Renal pelvis (tissue), 3 donors: ENCODE data around the gene WDR36. TPM values are rescaled to one million over a fixed set of nuclear protein-coding genes. Genes with fewer than 3 reads are reported as not detected.

Experiments
- polyA plus RNA-seq, 3 donors: library from polyadenylated mRNA; unstranded; fragments of 120-200 nt; gene quantifications; one replicate each; pipeline ENCODE4 v1.2.1, GENCODE V29; 2013; ENCODE audit not compliant: insufficient read length in 3 of 3

WDR36 gene
- polyA plus RNA-seq, 3 donors, result 23.9 to 32.2 (median 28.4) TPM

Other genes starting within 250 kb of the WDR36 start
- under 1 TPM; 0.15 to 0.17 (median 0.16) TPM for gene TSLP, start 20.6 kb upstream of the WDR36 start, polyA plus RNA-seq
- 1 to 10 TPM; 4.4 to 6.2 (median 5.6) TPM for gene CAMK4, start 132.0 kb downstream of the WDR36 start, polyA plus RNA-seq